Epithelial cell of proximal tubule (primary cell): Measurements from ENCODE around the gene MYO1D. TPM values are rescaled to one million over a fixed set of nuclear protein-coding genes. Genes with fewer than 3 reads are reported as not detected.

ENCODE experiments used
- DNase-seq: peaks from one replicate; pipeline ENCODE4 v3.0.0-alpha.2; 2011; ENCODE audit warnings: low read depth
- H3K4me3 ChIP-seq: 2 replicates; pipeline ENCODE4 v1.5.1; 2011; ENCODE audit warnings: low read depth, mild to moderate bottlenecking, low read length
- CTCF ChIP-seq: conservative IDR thresholded peaks from 2 replicates; pipeline ENCODE4 v1.5.1; 2012; ENCODE audit warnings: low read depth, mild to moderate bottlenecking, low read length
- total RNA-seq: library from RNA; depleted of rRNA; stranded (reverse); fragments of >200 nt; gene quantifications from 2 replicates; pipeline ENCODE4 v1.2.3, GENCODE V29; 2015

Gene MYO1D
- total RNA-seq, 1 donor from 2014 or later = 54.4 TPM

DNA sequence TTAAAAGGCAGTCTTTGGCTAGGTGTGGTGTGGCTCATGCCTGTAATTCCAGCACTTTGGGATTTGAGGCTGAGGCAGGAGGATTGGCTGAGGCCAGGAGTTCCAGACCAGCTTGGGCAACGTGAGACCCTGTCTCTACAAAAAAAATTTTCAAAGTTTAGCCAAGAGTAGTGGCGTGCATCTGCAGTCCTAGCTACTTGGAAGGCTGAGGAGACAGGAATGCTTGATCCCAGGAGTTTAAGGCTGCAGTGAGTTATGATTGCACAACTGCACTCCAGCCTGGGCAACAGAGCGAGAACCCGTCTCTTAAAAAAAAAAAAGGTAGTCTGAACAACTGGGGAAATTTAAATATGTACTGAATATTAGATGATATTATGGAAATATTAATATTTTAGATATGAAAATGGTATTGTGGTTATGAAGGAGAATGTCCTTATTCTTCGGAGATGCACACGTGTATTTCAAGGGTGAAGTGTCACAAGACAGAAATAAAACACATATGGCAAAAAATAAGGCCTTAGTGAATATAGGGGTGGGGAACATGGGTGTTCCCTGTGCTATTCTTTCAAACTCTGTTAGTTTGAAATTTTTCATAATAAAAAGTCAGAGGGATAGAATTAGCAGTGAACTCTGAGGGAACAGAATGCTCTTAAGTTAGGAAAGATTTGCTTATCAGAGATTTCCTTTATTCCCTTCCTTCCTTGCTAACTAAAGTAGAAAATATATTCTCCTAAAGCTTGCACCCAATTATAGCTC lies 245.4 kb downstream of the MYO1D start:
- TF ChIP-seq CTCF = no peak
- no peak overlapping the region for H3K4me3 ChIP-seq
- DNase-seq = no peak

DNA sequence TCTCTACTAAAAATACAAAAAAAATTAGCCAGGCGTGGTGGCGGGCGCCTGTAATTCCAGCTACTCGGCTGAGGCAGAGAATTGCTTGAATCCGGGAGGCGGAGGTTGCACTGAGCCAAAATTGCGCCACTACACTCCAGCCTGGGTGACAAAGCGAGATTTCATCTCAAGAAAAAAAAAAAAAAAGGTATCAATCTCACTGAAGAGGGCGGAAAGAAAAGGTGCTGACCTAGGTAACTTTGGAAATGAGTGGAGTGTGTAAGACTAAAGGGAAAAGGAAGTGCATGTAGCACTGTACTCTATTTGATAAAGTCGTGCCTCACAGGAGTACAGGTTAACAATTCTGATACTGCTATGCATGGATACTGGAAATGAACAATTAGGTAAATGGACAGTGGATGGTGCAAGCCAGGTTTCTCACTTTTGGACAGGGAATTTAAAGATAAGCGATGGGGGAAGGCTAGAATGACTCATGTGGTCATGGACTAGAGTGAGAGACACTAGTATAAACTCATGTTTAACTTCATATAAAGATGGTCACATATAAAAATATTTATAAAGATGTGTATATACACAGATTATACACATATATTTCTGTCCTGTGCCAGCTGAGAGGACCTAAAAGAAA lies 247.2 kb downstream of the MYO1D start:
- H3K4me3 ChIP-seq = no peak overlapping the region
- no peak for TF ChIP-seq CTCF
- no peak for DNase-seq

DNA sequence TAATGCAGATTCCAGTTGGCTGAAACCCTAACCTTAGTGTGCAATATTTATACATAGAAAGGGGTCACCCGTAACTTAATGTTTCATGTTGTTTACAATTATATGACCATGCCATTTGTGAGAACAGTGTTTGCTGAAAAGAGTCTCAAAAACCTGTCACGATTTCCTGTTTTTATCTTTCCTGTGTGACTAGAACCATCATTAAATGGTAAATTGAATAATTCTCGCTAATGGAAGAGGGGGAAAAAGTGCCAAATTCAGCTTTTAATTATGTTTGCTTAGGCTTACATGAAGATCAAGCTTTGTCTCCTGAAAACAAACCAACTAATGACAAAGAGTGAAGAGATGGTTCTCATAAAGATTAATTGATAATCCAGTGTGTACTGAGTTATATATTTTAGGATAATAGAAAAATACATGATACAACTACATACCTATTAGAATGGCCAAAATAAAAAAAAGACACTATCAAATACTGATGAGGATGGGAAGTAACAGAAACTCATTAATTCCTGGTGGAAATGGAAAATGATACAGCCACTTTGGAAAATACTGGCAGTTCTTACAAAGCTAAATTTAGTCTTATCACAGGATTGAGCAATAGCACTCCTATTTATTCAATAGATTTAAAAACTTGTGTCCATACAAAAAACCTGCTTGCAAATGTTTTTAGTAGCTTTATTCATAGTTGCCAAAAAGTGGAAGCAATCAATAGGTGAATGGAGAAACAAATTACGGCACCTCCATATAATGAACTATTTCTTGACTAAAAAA lies 248.5 kb downstream of the MYO1D start:
- TF ChIP-seq CTCF = no peak
- no peak overlapping the region for H3K4me3 ChIP-seq
- DNase-seq = no peak

GRCh38 chr17:32627239-32627996 lies 249.5 kb downstream of the MYO1D start:
- DNase-seq = no peak
- TF ChIP-seq CTCF = no peak
- H3K4me3 ChIP-seq = no peak overlapping the region

GRCh38 chr17:32626379-32626791 lies 250.5 kb downstream of the MYO1D start:
- DNase-seq = no peak
- no peak for TF ChIP-seq CTCF
- no peak overlapping the region for H3K4me3 ChIP-seq

DNA sequence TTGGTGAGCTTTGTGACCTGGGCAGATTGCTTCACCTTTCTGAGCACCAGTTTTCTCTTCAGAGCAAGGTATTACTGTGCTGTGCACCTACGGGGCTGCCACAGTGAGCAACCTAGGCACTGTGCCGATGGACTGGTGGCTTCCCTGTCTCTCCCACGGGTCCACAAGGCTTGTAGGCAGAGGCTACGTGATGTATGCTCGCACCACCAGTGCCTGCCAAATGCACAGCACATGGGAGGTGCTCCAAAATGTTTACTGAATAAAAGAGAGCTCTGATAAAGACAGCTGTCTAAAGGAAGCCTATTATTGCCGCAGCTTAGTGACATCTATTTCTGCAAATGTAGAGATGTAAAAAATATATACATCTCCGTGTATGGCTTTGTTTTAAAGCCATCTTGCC lies 251.0 kb downstream of the MYO1D start:
- DNase-seq = no peak
- TF ChIP-seq CTCF = no peak
- no peak overlapping the region for H3K4me3 ChIP-seq
